HepG2 (cell line): ENCODE measurements around the gene ZCCHC8. TPM values are rescaled to one million over a fixed set of nuclear protein-coding genes. Genes with fewer than 3 reads are reported as not detected.

Source experiments
- ARNT2 ChIP-seq: sonication (generic); formaldehyde crosslinking; IDR thresholded peaks from 2 replicates; pipeline ENCODE4 v1.8.0; 2022; ENCODE audit warnings: mild to moderate bottlenecking, low read depth, missing genetic modification reagents, moderate library complexity
- IKZF4 ChIP-seq: sonication (generic); formaldehyde crosslinking; IDR thresholded peaks from 2 replicates; pipeline ENCODE4 v1.5.1; 2020; ENCODE audit warnings: borderline replicate concordance, mild to moderate bottlenecking, low read depth, missing genetic modification reagents; ENCODE audit errors: not compliant biosample characterization
- KAT8 ChIP-seq: IDR thresholded peaks from 2 replicates; pipeline ENCODE4 v1.6.1; 2016; ENCODE audit warnings: missing genetic modification reagents, missing compliant biosample characterization
- NFYB ChIP-seq: sonication (generic); formaldehyde crosslinking; IDR thresholded peaks from 2 replicates; pipeline ENCODE4 v1.4.0; 2020; ENCODE audit warnings: missing genetic modification reagents
- PCBP1 ChIP-seq: fragments of 200-400 bp; formaldehyde crosslinking; IDR thresholded peaks from 2 replicates; pipeline ENCODE4 v1.6.1; 2017; ENCODE audit warnings: mild to moderate bottlenecking, low read depth, low read length, borderline replicate concordance
- PHB2 ChIP-seq: fragments of 450-650 bp; IDR thresholded peaks from 2 replicates; pipeline ENCODE4 v1.6.1; 2018; ENCODE audit not compliant: partially characterized antibody
- SRY ChIP-seq: sonication (generic); formaldehyde crosslinking; IDR thresholded peaks from 2 replicates; pipeline ENCODE4 v1.8.0; 2022; ENCODE audit warnings: mild to moderate bottlenecking, missing genetic modification reagents
- TP53 ChIP-seq: sonication (generic); formaldehyde crosslinking; conservative IDR thresholded peaks from 2 replicates; pipeline ENCODE4 v1.4.0; 2020; ENCODE audit warnings: missing genetic modification reagents
- YEATS4 ChIP-seq: sonication (generic); formaldehyde crosslinking; IDR thresholded peaks from 2 replicates; pipeline ENCODE4 v1.4.0; 2020; ENCODE audit warnings: missing genetic modification reagents, borderline replicate concordance
- ZBTB20 ChIP-seq: sonication (generic); formaldehyde crosslinking; IDR thresholded peaks from 2 replicates; pipeline ENCODE4 v1.8.1; 2023; ENCODE audit warnings: missing genetic modification reagents, low read depth, mild to moderate bottlenecking, borderline replicate concordance
- ZNF331 ChIP-seq: sonication (generic); formaldehyde crosslinking; IDR thresholded peaks from 2 replicates; pipeline ENCODE4 v1.4.0; 2020; ENCODE audit warnings: missing genetic modification reagents
- ZNF546 ChIP-seq: sonication (generic); formaldehyde crosslinking; conservative IDR thresholded peaks from 2 replicates; pipeline ENCODE4 v1.8.1; 2023; ENCODE audit warnings: mild to moderate bottlenecking, missing genetic modification reagents
- ZNF557 ChIP-seq: sonication (generic); formaldehyde crosslinking; IDR thresholded peaks from 2 replicates; pipeline ENCODE4 v1.4.0; 2020; ENCODE audit warnings: missing genetic modification reagents
- ZSCAN12 ChIP-seq: sonication (generic); formaldehyde crosslinking; IDR thresholded peaks from 2 replicates; pipeline ENCODE4 v1.9.0; 2021; ENCODE audit warnings: mild to moderate bottlenecking, missing genetic modification reagents
- polyA plus RNA-seq, 8 experiments: library from polyadenylated mRNA; depleted of rRNA in 3 of 8; stranded (reverse) in 7 of 8; unstranded in 1 of 8; fragments of >200 nt; fragmentation: Illumina TruSeq in 4 of 8; extraction: Trizol in 4 of 8; gene quantifications; 2 replicates each; pipeline versions ENCODE4 v1.2.1 to v1.2.3, GENCODE V29; 2011 to 2016; ENCODE audit warnings: low read depth in 4 of 8, missing spikeins in 1 of 8, mixed read lengths in 1 of 8; ENCODE audit not compliant: insufficient read depth in 1 of 8
- total RNA-seq, 5 experiments: library from RNA; depleted of rRNA; stranded (reverse); fragments of >200 nt; fragmentation: Illumina TruSeq; extraction: Trizol; gene quantifications; 2 replicates each; pipeline ENCODE4 v1.2.3, GENCODE V29; 2016; ENCODE audit warnings: low read depth in 1 of 5
- TF ChIP-seq, protein P1 (sequence below): sonication (generic); formaldehyde crosslinking; IDR thresholded peaks from 2 replicates; pipeline ENCODE4 v1.5.0; 2020; ENCODE audit warnings: missing genetic modification reagents, mild to moderate bottlenecking, borderline replicate concordance
- TF ChIP-seq, protein P2 (sequence below): sonication (generic); formaldehyde crosslinking; conservative IDR thresholded peaks from 2 replicates; pipeline ENCODE4 v1.4.0; 2020; ENCODE audit warnings: mild to moderate bottlenecking, missing genetic modification reagents, moderate library complexity
- TF ChIP-seq, protein P3 (sequence below): sonication (generic); formaldehyde crosslinking; IDR thresholded peaks from 2 replicates; pipeline ENCODE4 v1.5.1; 2020; ENCODE audit warnings: mild to moderate bottlenecking, missing genetic modification reagents, borderline replicate concordance
- TF ChIP-seq, protein P4 (sequence below): sonication (generic); formaldehyde crosslinking; IDR thresholded peaks from 2 replicates; pipeline ENCODE4 v1.4.0; 2020; ENCODE audit warnings: missing genetic modification reagents

The ZCCHC8 gene
- total and polyA plus RNA-seq, 2 of the 13 experiments (the other 11 are each of a cell fraction or from before 2014, with no cell fraction given): 18.6 to 20.9 TPM

DNA sequence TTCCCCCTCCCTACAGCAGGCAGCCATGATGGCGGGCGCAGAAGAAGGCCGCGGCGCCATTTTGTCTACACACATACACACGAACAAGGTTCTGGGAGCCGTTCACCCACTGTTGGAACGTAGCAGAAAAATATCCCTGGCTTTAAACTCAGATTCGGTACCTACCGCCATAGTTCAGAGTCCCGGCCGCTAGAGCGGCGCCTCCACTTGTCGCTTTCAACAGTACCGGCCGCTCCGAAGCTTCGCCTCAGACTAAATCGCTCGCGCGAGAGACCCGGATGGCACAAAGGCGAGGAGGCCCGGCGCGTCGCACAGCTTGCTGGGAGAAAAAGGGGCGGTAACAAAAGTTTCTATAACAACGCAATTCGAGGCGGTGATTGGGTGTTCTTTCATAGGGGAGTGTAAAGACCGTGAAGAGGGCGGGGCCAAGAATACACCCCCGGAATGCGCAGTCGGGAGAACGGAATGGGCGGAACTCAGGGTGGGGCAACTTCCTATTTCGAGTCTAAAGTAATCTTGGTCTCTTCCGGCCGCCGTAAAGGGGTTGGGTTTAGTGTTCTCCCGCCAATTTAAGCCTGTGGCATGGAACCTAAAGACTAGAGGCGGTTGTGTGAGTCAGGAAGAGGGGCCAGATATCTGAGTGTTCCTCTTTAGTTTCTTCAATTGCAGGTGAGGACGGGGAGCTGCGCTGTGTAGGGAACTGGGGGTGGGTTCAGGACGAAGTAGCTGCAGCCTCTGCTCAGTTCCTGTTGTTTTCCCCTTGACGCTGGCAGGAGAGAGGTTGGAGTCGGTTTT lies 26.1 kb upstream of the ZCCHC8 start, which contains the start of the genes KNTC1 and RSRC2 (continued):
- TF ChIP-seq, protein P1, sequence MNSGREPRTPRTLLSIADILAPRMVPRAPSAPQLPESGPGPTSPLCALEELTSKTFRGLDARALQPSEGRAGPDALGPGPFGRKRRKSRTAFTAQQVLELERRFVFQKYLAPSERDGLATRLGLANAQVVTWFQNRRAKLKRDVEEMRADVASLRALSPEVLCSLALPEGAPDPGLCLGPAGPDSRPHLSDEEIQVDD (CRISPR knock-in tag): no peak
- TF ChIP-seq ZSCAN12 (CRISPR knock-in tag): peak; percentile 46; the same call in 1 of the 2 replicates
- TF ChIP-seq TP53 (CRISPR knock-in tag): no peak
- TF ChIP-seq, protein P2, sequence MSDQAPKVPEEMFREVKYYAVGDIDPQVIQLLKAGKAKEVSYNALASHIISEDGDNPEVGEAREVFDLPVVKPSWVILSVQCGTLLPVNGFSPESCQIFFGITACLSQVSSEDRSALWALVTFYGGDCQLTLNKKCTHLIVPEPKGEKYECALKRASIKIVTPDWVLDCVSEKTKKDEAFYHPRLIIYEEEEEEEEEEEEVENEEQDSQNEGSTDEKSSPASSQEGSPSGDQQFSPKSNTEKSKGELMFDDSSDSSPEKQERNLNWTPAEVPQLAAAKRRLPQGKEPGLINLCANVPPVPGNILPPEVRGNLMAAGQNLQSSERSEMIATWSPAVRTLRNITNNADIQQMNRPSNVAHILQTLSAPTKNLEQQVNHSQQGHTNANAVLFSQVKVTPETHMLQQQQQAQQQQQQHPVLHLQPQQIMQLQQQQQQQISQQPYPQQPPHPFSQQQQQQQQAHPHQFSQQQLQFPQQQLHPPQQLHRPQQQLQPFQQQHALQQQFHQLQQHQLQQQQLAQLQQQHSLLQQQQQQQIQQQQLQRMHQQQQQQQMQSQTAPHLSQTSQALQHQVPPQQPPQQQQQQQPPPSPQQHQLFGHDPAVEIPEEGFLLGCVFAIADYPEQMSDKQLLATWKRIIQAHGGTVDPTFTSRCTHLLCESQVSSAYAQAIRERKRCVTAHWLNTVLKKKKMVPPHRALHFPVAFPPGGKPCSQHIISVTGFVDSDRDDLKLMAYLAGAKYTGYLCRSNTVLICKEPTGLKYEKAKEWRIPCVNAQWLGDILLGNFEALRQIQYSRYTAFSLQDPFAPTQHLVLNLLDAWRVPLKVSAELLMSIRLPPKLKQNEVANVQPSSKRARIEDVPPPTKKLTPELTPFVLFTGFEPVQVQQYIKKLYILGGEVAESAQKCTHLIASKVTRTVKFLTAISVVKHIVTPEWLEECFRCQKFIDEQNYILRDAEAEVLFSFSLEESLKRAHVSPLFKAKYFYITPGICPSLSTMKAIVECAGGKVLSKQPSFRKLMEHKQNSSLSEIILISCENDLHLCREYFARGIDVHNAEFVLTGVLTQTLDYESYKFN (CRISPR knock-in tag): peak; percentile 46
- peak; percentile 96 for TF ChIP-seq YEATS4
- no peak for TF ChIP-seq ZBTB20 (CRISPR knock-in tag)
- TF ChIP-seq ARNT2 (CRISPR knock-in tag): peak; percentile 77; the same call in 1 of the 2 replicates
- TF ChIP-seq PCBP1: no peak
- no peak for TF ChIP-seq PHB2
- peak; percentile 70 for TF ChIP-seq NFYB (CRISPR knock-in tag)
- TF ChIP-seq KAT8 (CRISPR knock-in tag): peak; percentile 90
- TF ChIP-seq ZNF331 (CRISPR knock-in tag): peak; percentile 62; the same call in 1 of the 2 replicates
- TF ChIP-seq, protein P3, sequence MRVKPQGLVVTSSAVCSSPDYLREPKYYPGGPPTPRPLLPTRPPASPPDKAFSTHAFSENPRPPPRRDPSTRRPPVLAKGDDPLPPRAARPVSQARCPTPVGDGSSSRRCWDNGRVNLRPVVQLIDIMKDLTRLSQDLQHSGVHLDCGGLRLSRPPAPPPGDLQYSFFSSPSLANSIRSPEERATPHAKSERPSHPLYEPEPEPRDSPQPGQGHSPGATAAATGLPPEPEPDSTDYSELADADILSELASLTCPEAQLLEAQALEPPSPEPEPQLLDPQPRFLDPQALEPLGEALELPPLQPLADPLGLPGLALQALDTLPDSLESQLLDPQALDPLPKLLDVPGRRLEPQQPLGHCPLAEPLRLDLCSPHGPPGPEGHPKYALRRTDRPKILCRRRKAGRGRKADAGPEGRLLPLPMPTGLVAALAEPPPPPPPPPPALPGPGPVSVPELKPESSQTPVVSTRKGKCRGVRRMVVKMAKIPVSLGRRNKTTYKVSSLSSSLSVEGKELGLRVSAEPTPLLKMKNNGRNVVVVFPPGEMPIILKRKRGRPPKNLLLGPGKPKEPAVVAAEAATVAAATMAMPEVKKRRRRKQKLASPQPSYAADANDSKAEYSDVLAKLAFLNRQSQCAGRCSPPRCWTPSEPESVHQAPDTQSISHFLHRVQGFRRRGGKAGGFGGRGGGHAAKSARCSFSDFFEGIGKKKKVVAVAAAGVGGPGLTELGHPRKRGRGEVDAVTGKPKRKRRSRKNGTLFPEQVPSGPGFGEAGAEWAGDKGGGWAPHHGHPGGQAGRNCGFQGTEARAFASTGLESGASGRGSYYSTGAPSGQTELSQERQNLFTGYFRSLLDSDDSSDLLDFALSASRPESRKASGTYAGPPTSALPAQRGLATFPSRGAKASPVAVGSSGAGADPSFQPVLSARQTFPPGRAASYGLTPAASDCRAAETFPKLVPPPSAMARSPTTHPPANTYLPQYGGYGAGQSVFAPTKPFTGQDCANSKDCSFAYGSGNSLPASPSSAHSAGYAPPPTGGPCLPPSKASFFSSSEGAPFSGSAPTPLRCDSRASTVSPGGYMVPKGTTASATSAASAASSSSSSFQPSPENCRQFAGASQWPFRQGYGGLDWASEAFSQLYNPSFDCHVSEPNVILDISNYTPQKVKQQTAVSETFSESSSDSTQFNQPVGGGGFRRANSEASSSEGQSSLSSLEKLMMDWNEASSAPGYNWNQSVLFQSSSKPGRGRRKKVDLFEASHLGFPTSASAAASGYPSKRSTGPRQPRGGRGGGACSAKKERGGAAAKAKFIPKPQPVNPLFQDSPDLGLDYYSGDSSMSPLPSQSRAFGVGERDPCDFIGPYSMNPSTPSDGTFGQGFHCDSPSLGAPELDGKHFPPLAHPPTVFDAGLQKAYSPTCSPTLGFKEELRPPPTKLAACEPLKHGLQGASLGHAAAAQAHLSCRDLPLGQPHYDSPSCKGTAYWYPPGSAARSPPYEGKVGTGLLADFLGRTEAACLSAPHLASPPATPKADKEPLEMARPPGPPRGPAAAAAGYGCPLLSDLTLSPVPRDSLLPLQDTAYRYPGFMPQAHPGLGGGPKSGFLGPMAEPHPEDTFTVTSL: no peak
- TF ChIP-seq SRY (CRISPR knock-in tag): no peak
- no peak; the same call in 1 of the 2 replicates for TF ChIP-seq ZNF557 (CRISPR knock-in tag)
- no peak for TF ChIP-seq IKZF4 (CRISPR knock-in tag)
- TF ChIP-seq, protein P4, sequence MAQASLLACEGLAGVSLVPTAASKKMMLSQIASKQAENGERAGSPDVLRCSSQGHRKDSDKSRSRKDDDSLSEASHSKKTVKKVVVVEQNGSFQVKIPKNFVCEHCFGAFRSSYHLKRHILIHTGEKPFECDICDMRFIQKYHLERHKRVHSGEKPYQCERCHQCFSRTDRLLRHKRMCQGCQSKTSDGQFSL (CRISPR knock-in tag): no peak
- TF ChIP-seq ZNF546: peak; percentile 66; the same call in 1 of the 2 replicates
